HepG2 (cell line): Measurements from ENCODE around the gene SEC61B. TPM values are rescaled to one million over a fixed set of nuclear protein-coding genes. Genes with fewer than 3 reads are reported as not detected.

ENCODE experiments used
- CCDC6 ChIP-seq: sonication (generic); formaldehyde crosslinking; IDR thresholded peaks from 2 replicates; pipeline ENCODE4 v1.8.1; 2022; ENCODE audit warnings: mild to moderate bottlenecking, missing genetic modification reagents, moderate library complexity
- ERF ChIP-seq: IDR thresholded peaks from 2 replicates; pipeline ENCODE4 v1.6.1; 2018; ENCODE audit warnings: missing biosample characterization, missing genetic modification reagents
- FOXO1 ChIP-seq: sonication (generic); formaldehyde crosslinking; IDR thresholded peaks from 2 replicates; pipeline ENCODE4 v1.4.0; 2020; ENCODE audit warnings: missing genetic modification reagents
- GABPB1 ChIP-seq: IDR thresholded peaks from 2 replicates; pipeline ENCODE4 v1.6.1; 2016; ENCODE audit warnings: mild to moderate bottlenecking, missing genetic modification reagents, moderate library complexity, missing compliant biosample characterization
- HDAC1 ChIP-seq: sonication (generic); formaldehyde crosslinking; IDR thresholded peaks from 2 replicates; pipeline ENCODE4 v1.5.1; 2020; ENCODE audit warnings: mild to moderate bottlenecking, missing genetic modification reagents
- HDAC2 ChIP-seq: sonication (generic); formaldehyde crosslinking; IDR thresholded peaks from 2 replicates; pipeline ENCODE4 v1.4.0; 2020; ENCODE audit warnings: missing genetic modification reagents
- HHEX ChIP-seq: IDR thresholded peaks from 2 replicates; pipeline ENCODE4 v1.6.1; 2016; ENCODE audit warnings: control low read depth
- IRX3 ChIP-seq: sonication (generic); formaldehyde crosslinking; IDR thresholded peaks from 2 replicates; pipeline ENCODE4 v1.8.1; 2023; ENCODE audit warnings: mild to moderate bottlenecking, low read depth, missing genetic modification reagents, borderline replicate concordance
- KDM2A ChIP-seq: sonication (generic); formaldehyde crosslinking; IDR thresholded peaks from 2 replicates; pipeline ENCODE4 v1.4.0; 2020; ENCODE audit warnings: low read depth, missing genetic modification reagents, borderline replicate concordance
- MAFK ChIP-seq, 2 experiments: IDR thresholded peaks in 1 of 2; conservative IDR thresholded peaks in 1 of 2; 2 replicates each; pipeline ENCODE4 v1.6.1; 2011; ENCODE audit warnings: improper control_type of control experiment in 2 of 2, low read length in 2 of 2
- MIER3 ChIP-seq: IDR thresholded peaks from 2 replicates; pipeline ENCODE4 v1.6.1; 2016; ENCODE audit warnings: missing compliant biosample characterization, borderline replicate concordance
- SOX6 ChIP-seq, 2 experiments: fragments of 450-650 bp in 1 of 2; sonication (generic) in 1 of 2; formaldehyde crosslinking in 1 of 2; IDR thresholded peaks; 2 replicates each; pipeline versions ENCODE4 v1.4.0 to v1.6.1; 2017 to 2020; ENCODE audit warnings: antibody characterized with exemption in 1 of 2, mild to moderate bottlenecking in 1 of 2, missing genetic modification reagents in 1 of 2
- ZMYM4 ChIP-seq: sonication (generic); formaldehyde crosslinking; IDR thresholded peaks from 2 replicates; pipeline ENCODE4 v1.8.1; 2023; ENCODE audit warnings: mild to moderate bottlenecking, missing genetic modification reagents
- ZNF567 ChIP-seq: sonication (generic); formaldehyde crosslinking; IDR thresholded peaks from 2 replicates; pipeline ENCODE4 v1.8.1; 2023; ENCODE audit warnings: mild to moderate bottlenecking, missing genetic modification reagents, borderline replicate concordance
- ZNF644 ChIP-seq: IDR thresholded peaks from 2 replicates; pipeline ENCODE4 v1.6.1; 2016; ENCODE audit warnings: low read depth
- polyA plus RNA-seq, 8 experiments: library from polyadenylated mRNA; depleted of rRNA in 3 of 8; stranded (reverse) in 7 of 8; unstranded in 1 of 8; fragments of >200 nt; fragmentation: Illumina TruSeq in 4 of 8; extraction: Trizol in 4 of 8; gene quantifications; 2 replicates each; pipeline versions ENCODE4 v1.2.1 to v1.2.3, GENCODE V29; 2011 to 2016; ENCODE audit warnings: low read depth in 4 of 8, missing spikeins in 1 of 8, mixed read lengths in 1 of 8; ENCODE audit not compliant: insufficient read depth in 1 of 8
- total RNA-seq, 5 experiments: library from RNA; depleted of rRNA; stranded (reverse); fragments of >200 nt; fragmentation: Illumina TruSeq; extraction: Trizol; gene quantifications; 2 replicates each; pipeline ENCODE4 v1.2.3, GENCODE V29; 2016; ENCODE audit warnings: low read depth in 1 of 5
- TF ChIP-seq, protein P1 (sequence below): fragments of 450-650 bp; IDR thresholded peaks from 2 replicates; pipeline ENCODE4 v1.6.1; 2016
- TF ChIP-seq, protein P2 (sequence below), 2 experiments: sonication (generic) in 1 of 2; formaldehyde crosslinking in 1 of 2; IDR thresholded peaks; 2 replicates each; pipeline versions ENCODE4 v1.5.1 to v1.6.1; 2011 to 2020; ENCODE audit warnings: borderline replicate concordance in 1 of 2, low read depth in 1 of 2, low read length in 1 of 2, mild to moderate bottlenecking in 1 of 2, missing genetic modification reagents in 1 of 2, moderate library complexity in 1 of 2
- TF ChIP-seq, protein P3 (sequence below): sonication (generic); formaldehyde crosslinking; IDR thresholded peaks from 2 replicates; pipeline ENCODE4 v1.4.0; 2020; ENCODE audit warnings: missing genetic modification reagents, borderline replicate concordance
- TF ChIP-seq, protein P4 (sequence below): sonication (generic); formaldehyde crosslinking; IDR thresholded peaks from 2 replicates; pipeline ENCODE4 v1.5.0; 2020; ENCODE audit warnings: mild to moderate bottlenecking, missing genetic modification reagents, moderate library complexity

Gene SEC61B
- total and polyA plus RNA-seq, 2 of the 13 experiments (the other 11 are each of a cell fraction or from before 2014, with no cell fraction given): 191 to 368 TPM

DNA sequence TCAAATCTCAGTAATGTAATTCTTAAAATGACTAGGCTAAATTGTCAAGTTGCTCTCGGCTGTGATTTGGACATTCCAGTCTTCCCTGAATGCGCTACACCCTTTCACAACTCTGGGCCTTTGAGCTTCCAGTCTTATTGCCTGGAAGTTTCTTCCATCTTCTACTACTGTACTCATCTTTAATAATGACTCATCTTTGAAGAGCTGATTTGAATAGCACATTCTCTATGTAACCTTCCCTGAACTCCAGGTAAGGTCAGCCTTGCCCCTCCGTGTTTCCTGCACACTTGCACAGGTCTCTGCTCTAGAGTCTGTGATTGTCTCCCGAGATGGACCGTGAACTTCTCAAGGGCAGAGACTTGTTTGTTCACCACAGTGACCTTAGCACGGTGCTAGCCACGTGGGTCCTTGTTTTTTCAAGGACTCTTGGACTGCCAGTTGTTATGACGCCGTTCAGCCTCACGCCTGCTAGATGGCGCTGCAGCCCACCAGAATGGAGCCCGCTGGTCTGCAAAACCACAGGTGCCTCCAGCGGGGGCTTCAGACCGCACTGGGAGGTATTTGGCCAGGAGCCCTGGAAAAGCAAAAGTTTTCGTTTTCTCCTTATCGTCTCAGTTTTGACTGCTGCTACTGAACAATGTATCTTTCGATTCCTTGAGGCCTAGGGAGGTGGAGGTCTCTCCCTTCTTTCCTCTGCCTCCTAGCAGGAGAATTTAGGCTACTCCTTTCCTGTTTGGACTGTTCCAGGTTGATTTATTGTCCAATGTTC lies 44.4 kb downstream of the SEC61B start (continued):
- TF ChIP-seq HDAC1 (peak; percentile 55), GABPB1 (CRISPR knock-in tag) (peak; percentile 37), HDAC2 (CRISPR knock-in tag) (peak; percentile 74; the same call in 1 of the 2 replicates), ZNF567 (peak; percentile 72; the same call in 1 of the 2 replicates), KDM2A (CRISPR knock-in tag) (peak; percentile 53; the same call in 1 of the 2 replicates), ZMYM4 (peak; percentile 88), ZNF644 (CRISPR knock-in tag) (0 out of 2 replicates have a peak, but pooled peaks have one; percentile 32), MIER3 (CRISPR knock-in tag) (peak; percentile 51; the same call in 1 of the 2 replicates), SOX6 (IDR thresholded peaks at IDR 0.05) (no peak), SOX6 (CRISPR knock-in tag; IDR thresholded peaks at IDR 0.05) (peak; percentile 82), MAFK (conservative IDR thresholded peaks at IDR 0.05 in 1 of 2, IDR thresholded peaks at IDR 0.05 in 1 of 2; ENCODE audit: low read length in 2 of 2) (no peak), IRX3 (no peak), ERF (CRISPR knock-in tag) (peak; percentile 82), CCDC6 (CRISPR knock-in tag) (peak; percentile 66; the same call in 1 of the 2 replicates), HHEX (no peak), FOXO1 (peak; percentile 83; the same call in 1 of the 2 replicates)
- TF ChIP-seq, protein P1, sequence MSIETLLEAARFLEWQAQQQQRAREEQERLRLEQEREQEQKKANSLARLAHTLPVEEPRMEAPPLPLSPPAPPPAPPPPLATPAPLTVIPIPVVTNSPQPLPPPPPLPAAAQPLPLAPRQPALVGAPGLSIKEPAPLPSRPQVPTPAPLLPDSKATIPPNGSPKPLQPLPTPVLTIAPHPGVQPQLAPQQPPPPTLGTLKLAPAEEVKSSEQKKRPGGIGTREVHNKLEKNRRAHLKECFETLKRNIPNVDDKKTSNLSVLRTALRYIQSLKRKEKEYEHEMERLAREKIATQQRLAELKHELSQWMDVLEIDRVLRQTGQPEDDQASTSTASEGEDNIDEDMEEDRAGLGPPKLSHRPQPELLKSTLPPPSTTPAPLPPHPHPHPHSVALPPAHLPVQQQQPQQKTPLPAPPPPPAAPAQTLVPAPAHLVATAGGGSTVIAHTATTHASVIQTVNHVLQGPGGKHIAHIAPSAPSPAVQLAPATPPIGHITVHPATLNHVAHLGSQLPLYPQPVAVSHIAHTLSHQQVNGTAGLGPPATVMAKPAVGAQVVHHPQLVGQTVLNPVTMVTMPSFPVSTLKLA: peak; percentile 20; the same call in 1 of the 2 replicates
- TF ChIP-seq, protein P2, sequence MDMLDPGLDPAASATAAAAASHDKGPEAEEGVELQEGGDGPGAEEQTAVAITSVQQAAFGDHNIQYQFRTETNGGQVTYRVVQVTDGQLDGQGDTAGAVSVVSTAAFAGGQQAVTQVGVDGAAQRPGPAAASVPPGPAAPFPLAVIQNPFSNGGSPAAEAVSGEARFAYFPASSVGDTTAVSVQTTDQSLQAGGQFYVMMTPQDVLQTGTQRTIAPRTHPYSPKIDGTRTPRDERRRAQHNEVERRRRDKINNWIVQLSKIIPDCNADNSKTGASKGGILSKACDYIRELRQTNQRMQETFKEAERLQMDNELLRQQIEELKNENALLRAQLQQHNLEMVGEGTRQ (IDR thresholded peaks at IDR 0.05; ENCODE audit: low read depth, low read length): peak; percentile 23; the same call in 1 of the 2 replicates
- TF ChIP-seq, protein P2 (CRISPR knock-in tag; IDR thresholded peaks at IDR 0.05; ENCODE audit: borderline replicate concordance): peak; percentile 61; the same call in 1 of the 2 replicates
- TF ChIP-seq, protein P3, sequence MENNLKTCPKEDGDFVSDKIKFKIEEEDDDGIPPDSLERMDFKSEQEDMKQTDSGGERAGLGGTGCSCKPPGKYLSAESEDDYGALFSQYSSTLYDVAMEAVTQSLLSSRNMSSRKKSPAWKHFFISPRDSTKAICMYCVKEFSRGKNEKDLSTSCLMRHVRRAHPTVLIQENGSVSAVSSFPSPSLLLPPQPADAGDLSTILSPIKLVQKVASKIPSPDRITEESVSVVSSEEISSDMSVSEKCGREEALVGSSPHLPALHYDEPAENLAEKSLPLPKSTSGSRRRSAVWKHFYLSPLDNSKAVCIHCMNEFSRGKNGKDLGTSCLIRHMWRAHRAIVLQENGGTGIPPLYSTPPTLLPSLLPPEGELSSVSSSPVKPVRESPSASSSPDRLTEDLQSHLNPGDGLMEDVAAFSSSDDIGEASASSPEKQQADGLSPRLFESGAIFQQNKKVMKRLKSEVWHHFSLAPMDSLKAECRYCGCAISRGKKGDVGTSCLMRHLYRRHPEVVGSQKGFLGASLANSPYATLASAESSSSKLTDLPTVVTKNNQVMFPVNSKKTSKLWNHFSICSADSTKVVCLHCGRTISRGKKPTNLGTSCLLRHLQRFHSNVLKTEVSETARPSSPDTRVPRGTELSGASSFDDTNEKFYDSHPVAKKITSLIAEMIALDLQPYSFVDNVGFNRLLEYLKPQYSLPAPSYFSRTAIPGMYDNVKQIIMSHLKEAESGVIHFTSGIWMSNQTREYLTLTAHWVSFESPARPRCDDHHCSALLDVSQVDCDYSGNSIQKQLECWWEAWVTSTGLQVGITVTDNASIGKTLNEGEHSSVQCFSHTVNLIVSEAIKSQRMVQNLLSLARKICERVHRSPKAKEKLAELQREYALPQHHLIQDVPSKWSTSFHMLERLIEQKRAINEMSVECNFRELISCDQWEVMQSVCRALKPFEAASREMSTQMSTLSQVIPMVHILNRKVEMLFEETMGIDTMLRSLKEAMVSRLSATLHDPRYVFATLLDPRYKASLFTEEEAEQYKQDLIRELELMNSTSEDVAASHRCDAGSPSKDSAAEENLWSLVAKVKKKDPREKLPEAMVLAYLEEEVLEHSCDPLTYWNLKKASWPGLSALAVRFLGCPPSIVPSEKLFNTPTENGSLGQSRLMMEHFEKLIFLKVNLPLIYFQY (CRISPR knock-in tag): 0 out of 2 replicates have a peak, but pooled peaks have one; percentile 51
- TF ChIP-seq, protein P4, sequence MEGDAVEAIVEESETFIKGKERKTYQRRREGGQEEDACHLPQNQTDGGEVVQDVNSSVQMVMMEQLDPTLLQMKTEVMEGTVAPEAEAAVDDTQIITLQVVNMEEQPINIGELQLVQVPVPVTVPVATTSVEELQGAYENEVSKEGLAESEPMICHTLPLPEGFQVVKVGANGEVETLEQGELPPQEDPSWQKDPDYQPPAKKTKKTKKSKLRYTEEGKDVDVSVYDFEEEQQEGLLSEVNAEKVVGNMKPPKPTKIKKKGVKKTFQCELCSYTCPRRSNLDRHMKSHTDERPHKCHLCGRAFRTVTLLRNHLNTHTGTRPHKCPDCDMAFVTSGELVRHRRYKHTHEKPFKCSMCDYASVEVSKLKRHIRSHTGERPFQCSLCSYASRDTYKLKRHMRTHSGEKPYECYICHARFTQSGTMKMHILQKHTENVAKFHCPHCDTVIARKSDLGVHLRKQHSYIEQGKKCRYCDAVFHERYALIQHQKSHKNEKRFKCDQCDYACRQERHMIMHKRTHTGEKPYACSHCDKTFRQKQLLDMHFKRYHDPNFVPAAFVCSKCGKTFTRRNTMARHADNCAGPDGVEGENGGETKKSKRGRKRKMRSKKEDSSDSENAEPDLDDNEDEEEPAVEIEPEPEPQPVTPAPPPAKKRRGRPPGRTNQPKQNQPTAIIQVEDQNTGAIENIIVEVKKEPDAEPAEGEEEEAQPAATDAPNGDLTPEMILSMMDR (CRISPR knock-in tag): peak; percentile 96
